OCI-LY3 (cell line): ENCODE results near the gene TYROBP.

Experiments used
- CTCF ChIP-seq: fragments of 200-600, 300-600 bp; sonication (generic); IDR thresholded peaks from 2 replicates; pipeline ENCODE4 v1.5.1; 2014; ENCODE audit warnings: antibody characterized with exemption, low read length, low read depth
- EZH2phosphoT487 ChIP-seq: fragments of 200-600 bp; shearing (Covaris generic); IDR thresholded peaks from 2 replicates; pipeline ENCODE4 v1.6.1; 2018; ENCODE audit warnings: antibody characterized with exemption, mixed run types, low read depth

GRCh38 chr19:35903550-35904179, 4.4 kb downstream of the TYROBP start:
- no peak for TF ChIP-seq CTCF
- no peak for TF ChIP-seq EZH2phosphoT487
